Natural killer cell treated with Interleukin-12 subunit alpha and Interleukin-12 subunit beta and Interleukin-15 and Interleukin-18, amount 100 ng/mL, for 72 hours (primary cell): ENCODE data around the gene CILP2. TPM values are rescaled to one million over a fixed set of nuclear protein-coding genes. Genes with fewer than 3 reads are reported as not detected.

Experiments
- ATAC-seq, 2 donors: fragments of 150-1000 bp; cut with Tn5 transposase in 1 of 2; sonication (Bioruptor Pico), chemical (Tn5 transposase) in 1 of 2; 2 replicates each; pipeline ENCODE4 v1.10.0; 2021
- DNase-seq: peaks from one replicate; pipeline ENCODE4 v3.0.0; 2022; ENCODE audit warnings: low spot score
- H3K27ac Mint-ChIP-seq, 2 donors: 1 replicate in 1 of 2; 2 replicates in 1 of 2; pipeline ENCODE4 v1.8.0; 2022; ENCODE audit warnings: mixed read lengths in 2 of 2, mild to moderate bottlenecking in 1 of 2, moderate library complexity in 1 of 2
- H3K27me3 Mint-ChIP-seq, 2 donors: 1 replicate in 1 of 2; 2 replicates in 1 of 2; pipeline ENCODE4 v1.8.0; 2022; ENCODE audit warnings: mixed read lengths in 2 of 2
- H3K36me3 Mint-ChIP-seq: one replicate; pipeline ENCODE4 v1.8.0; 2022; ENCODE audit warnings: mixed read lengths
- H3K4me1 Mint-ChIP-seq, 2 donors: 1 replicate in 1 of 2; 2 replicates in 1 of 2; pipeline ENCODE4 v1.8.0; 2022; ENCODE audit warnings: low read depth in 2 of 2, mixed read lengths in 2 of 2, mild to moderate bottlenecking in 1 of 2
- H3K4me3 Mint-ChIP-seq: one replicate; pipeline ENCODE4 v1.8.0; 2022; ENCODE audit warnings: mixed read lengths
- H3K9me3 Mint-ChIP-seq: 2 replicates; pipeline ENCODE4 v1.8.0; 2022; ENCODE audit warnings: mixed read lengths
- total RNA-seq, 2 donors: library from RNA; stranded (reverse); gene quantifications; one replicate each; pipeline ENCODE4 v1.2.3, GENCODE V29; 2022

The CILP2 gene
- total RNA-seq, 2 donors from 2014 or later = 0.21 to 0.42 TPM

DNA sequence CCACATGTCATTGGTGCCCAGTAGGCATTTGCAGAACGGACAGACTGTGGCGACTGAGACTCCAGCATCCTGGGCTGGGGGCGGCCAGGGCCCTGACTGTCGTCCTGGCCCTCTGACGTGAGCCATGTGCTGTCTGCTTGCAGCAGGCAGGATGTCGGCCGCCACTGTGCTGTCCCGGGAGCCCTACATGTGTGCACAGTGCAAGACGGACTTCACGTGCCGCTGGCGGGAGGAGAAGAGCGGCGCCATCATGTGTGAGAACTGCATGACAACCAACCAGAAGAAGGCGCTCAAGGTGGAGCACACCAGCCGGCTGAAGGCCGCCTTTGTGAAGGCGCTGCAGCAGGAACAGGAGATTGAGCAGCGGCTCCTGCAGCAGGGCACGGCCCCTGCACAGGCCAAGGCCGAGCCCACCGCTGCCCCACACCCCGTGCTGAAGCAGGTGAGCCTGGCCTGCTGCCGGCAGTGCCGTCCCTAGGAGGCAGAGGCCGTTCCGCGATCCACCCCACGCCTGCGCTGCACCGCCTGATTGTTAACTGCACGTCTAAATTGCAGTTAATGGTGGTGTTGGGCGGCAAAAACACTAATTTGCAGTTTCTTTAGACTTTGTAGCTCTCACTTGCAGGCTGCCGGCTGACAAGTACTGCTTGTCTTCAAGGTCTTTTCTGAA is 37.0 kb upstream of the CILP2 start:
- DNase-seq (no peak), ATAC-seq (no peak)
- H3K4me1 Mint-ChIP-seq = peaks cover 0 to 10% of the 10 kb centered on the region in 2 donors
- no peak overlapping the region for H3K27ac Mint-ChIP-seq
- H3K4me3 Mint-ChIP-seq = no peak overlapping the region
- peaks cover 9% of the 10 kb centered on the region for H3K36me3 Mint-ChIP-seq
- no peaks in the 10 kb centered on the region for H3K27me3 Mint-ChIP-seq
- H3K9me3 Mint-ChIP-seq = no peaks in the 10 kb centered on the region

DNA sequence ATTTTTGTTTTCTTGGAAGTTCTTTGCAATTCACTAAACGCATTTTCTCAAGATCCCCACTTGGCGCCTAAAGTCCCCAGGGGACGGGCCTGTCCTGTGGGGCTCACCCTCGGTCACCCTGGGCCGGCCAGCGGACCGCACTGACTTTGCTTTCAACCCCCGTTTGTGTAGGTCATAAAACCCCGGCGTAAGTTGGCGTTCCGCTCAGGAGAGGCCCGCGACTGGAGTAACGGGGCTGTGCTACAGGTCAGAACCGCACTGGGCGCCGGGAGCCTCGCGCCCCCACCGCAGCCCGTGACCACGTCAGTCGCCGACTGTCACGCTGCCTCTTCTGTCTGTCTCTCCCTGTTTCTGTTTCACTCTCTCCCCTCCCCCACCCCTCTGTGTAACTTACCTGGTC is 36.3 kb upstream of the CILP2 start:
- peaks cover 9% of the 10 kb centered on the region for H3K36me3 Mint-ChIP-seq
- no peak for DNase-seq

DNA sequence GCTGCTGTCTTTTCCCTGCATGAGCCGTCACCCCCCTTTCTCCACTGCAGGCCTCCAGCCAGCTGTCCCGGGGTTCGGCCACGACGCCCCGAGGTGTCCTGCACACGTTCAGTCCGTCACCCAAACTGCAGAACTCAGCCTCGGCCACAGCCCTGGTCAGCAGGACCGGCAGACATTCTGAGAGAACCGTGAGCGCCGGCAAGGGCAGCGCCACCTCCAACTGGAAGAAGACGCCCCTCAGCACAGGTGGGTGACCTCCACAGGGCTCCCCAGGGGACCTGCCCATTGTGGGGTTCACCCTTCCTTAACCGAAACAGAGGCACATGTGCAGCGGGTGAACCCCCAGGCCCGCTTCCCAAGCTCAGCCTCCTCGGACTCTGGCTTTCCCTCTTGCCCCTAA is 35.8 kb upstream of the CILP2 start:
- no peaks in the 10 kb centered on the region for H3K9me3 Mint-ChIP-seq
- H3K27ac Mint-ChIP-seq = no peak overlapping the region
- H3K4me1 Mint-ChIP-seq = peaks cover 0 to 1% of the 10 kb centered on the region in 2 donors
- DNase-seq = no peak
- ATAC-seq = no peak
- no peaks in the 10 kb centered on the region for H3K27me3 Mint-ChIP-seq
- peaks cover 9% of the 10 kb centered on the region for H3K36me3 Mint-ChIP-seq
- no peak overlapping the region for H3K4me3 Mint-ChIP-seq

More for the DNA sequence above, 36.3 kb upstream of the CILP2 start:
- no peak overlapping the region for H3K27ac Mint-ChIP-seq
- peaks cover 0 to 6% of the 10 kb centered on the region in 2 donors for H3K4me1 Mint-ChIP-seq
- H3K9me3 Mint-ChIP-seq = no peaks in the 10 kb centered on the region
- no peaks in the 10 kb centered on the region for H3K27me3 Mint-ChIP-seq
- H3K4me3 Mint-ChIP-seq = no peak overlapping the region
- ATAC-seq = no peak

DNA sequence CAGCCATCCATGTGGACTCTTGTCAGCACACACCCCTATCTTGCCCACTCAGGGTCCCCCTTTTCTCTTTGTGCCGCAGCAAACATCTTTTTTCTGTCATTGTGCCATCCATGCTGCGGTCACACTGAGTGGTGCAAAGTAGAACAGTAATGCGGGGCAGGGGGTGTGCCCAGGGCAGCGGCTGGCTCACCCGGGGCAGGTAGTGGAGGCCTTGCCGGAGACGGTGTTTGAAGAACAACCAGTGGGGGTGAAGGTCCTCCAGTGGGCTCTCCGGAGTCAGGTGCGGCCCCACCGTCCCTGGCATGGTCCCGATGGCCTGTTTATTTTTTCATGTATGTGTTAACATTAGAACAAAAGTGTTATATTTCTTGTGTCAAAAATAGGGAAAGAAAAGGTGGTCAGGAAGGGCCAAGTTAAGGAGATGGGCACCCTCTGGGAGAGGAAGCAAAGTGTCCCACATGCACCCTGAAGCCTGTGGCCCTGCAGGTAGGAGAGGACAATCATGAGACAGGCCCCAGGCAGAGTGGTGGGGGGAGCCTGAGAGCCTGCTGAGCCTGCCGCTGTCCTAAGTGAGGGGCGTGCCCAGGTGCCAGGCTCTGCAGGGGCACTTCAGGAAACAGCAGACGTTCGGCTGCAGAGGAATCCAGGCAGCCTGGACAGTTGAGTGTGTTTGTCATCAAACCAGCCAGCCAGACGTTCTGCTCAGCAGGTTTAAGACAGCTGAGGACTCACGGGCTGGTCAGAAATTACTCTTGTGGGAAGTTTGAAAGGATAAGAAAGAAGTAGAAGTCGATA is 35.1 kb upstream of the CILP2 start:
- no peaks in the 10 kb centered on the region for H3K4me1 Mint-ChIP-seq
- DNase-seq (no peak), ATAC-seq (no peak)
- no peaks in the 10 kb centered on the region for H3K27me3 Mint-ChIP-seq
- no peaks in the 10 kb centered on the region for H3K9me3 Mint-ChIP-seq
- peak overlapping the region in 1 of 2 donors; percentile 60 for H3K27ac Mint-ChIP-seq
- no peak overlapping the region for H3K4me3 Mint-ChIP-seq
- peaks cover 9% of the 10 kb centered on the region for H3K36me3 Mint-ChIP-seq

DNA sequence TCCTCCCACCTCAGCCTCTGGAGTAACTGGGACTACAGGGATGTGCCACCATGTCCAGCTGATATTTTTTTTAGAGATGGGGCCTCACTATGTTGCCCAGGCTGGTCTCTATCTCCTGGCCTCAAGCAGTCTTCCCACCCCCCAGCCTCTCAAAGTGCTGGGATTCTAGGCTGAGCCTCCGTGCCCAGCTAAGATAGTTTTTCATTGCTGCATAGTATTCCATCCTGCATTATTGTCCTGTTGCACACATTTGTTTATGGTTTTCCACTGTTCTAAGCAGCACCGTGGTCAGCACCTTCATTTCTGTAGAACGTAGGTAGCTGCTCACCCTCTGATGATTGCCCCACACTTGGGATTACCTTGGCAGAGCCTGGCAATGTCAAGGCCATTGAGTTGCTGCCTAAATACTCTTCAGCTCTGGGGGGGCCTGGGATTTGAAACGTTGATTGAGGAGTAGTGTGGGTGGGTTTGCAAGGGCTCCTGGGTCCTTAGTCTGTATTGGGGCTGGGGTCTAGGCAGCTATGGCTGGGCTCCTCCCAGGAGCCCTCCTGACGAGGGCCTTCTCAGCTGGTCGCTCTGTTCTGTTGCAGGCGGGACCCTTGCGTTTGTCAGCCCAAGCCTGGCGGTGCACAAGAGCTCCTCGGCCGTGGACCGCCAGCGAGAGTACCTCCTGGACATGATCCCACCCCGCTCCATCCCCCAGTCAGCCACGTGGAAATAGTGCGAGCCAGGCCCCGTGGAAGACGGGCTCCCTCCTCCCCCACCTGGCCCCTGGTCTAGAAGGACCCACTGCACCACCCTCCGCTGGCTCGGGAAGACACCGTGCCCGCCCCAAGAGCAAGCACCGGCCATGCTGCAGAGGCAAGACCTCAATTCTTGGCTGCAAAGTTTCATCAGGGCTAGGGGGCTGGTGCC is 33.1 kb upstream of the CILP2 start:
- H3K27ac Mint-ChIP-seq = no peak overlapping the region
- H3K4me3 Mint-ChIP-seq = no peak overlapping the region
- no peak for ATAC-seq
- no peaks in the 10 kb centered on the region for H3K9me3 Mint-ChIP-seq
- no peaks in the 10 kb centered on the region for H3K4me1 Mint-ChIP-seq
- peaks cover 9% of the 10 kb centered on the region for H3K36me3 Mint-ChIP-seq
- no peak for DNase-seq
- H3K27me3 Mint-ChIP-seq = no peaks in the 10 kb centered on the region

DNA sequence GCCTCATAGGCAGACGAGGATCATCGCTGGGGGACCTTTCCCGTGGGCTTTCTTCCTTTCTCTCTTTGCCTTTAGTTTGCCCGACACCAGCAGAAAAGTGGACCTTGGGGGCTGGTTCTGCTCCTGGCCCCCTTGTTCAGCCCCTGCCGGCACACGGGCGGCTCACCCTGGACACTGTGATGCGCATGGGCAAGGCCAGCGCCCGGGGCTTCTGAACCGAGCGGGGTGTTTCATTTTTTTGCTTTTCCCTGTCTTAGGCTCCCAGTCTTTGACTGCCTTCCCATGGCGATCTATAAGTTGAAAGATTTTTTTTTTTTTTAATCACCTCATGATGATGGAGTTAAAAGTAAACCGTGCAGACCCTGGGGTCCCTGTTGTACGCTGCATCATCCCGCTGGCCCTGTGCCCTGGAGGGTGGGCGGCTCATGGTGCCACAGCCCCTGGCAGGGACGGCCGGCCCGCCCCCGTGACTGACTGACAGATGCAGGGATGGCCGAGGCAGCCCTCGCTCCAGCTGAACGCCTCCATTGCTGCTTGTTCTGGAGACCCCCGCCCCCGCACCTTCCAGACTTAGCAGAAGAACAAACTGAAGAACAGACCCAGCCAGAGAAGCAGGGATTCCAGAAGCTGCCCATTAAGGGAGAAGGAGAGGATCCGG is 32.3 kb upstream of the CILP2 start:
- ATAC-seq = no peak
- H3K4me1 Mint-ChIP-seq = no peaks in the 10 kb centered on the region
- H3K27ac Mint-ChIP-seq = no peak overlapping the region

DNA sequence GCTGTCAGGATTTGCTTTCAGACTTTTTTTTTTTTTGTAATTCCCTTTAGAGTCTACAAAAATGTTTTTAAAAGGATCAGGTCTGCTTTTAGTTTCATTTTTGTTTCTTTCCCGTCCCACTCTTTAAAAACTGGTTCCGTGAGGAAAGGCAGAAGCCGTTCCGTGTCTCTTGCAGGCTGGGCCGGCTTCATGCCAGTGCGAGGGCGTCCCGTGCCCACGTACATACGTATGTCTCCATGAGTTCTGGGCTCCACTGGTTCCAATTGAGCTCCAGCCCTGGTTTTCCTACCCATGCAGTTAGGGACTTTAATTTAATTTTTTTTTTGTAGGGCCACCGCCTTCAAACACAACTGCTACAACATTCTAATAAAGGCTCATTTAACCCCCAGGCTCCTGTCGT is 31.5 kb upstream of the CILP2 start:
- H3K27ac Mint-ChIP-seq = peak overlapping the region in 1 of 2 donors; percentile 27
- H3K4me1 Mint-ChIP-seq = no peaks in the 10 kb centered on the region
- no peak overlapping the region for H3K4me3 Mint-ChIP-seq
- no peak for DNase-seq
- no peaks in the 10 kb centered on the region for H3K9me3 Mint-ChIP-seq
- ATAC-seq = no peak
- H3K36me3 Mint-ChIP-seq = peaks cover 9% of the 10 kb centered on the region
- no peaks in the 10 kb centered on the region for H3K27me3 Mint-ChIP-seq

More for the DNA sequence above, 32.3 kb upstream of the CILP2 start:
- Mint-ChIP-seq H3K9me3 (no peaks in the 10 kb centered on the region), H3K36me3 (peaks cover 9% of the 10 kb centered on the region), H3K4me3 (no peak overlapping the region), H3K27me3 (no peaks in the 10 kb centered on the region)
- no peak for DNase-seq

DNA sequence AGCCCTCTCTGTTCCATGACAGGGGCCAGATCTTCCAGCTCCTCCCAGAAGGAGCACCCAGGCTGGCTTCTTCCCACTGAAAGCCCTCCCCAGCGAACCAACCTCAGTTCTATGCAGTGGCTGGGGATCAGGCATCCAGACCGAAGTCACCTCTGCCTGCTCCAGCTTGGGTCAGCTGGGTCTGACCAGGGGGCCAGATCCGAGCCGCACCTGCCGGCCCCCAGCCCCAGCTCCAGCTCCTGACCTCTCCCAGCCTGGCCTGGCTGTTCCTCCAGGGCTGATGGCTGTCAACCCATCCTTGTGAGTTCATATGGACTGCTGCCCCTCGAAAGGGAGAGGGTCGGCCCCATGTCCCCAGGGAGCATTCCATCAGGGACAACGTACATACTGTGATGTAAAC is 30.7 kb upstream of the CILP2 start:
- H3K27ac Mint-ChIP-seq = peak overlapping the region in 1 of 2 donors; percentile 47
- H3K4me3 Mint-ChIP-seq = no peak overlapping the region
- no peak for DNase-seq
- H3K36me3 Mint-ChIP-seq = peaks cover 9% of the 10 kb centered on the region
- peaks cover 0 to 2% of the 10 kb centered on the region in 2 donors for H3K4me1 Mint-ChIP-seq
- no peaks in the 10 kb centered on the region for H3K27me3 Mint-ChIP-seq
- no peak for ATAC-seq
- H3K9me3 Mint-ChIP-seq = no peaks in the 10 kb centered on the region

DNA sequence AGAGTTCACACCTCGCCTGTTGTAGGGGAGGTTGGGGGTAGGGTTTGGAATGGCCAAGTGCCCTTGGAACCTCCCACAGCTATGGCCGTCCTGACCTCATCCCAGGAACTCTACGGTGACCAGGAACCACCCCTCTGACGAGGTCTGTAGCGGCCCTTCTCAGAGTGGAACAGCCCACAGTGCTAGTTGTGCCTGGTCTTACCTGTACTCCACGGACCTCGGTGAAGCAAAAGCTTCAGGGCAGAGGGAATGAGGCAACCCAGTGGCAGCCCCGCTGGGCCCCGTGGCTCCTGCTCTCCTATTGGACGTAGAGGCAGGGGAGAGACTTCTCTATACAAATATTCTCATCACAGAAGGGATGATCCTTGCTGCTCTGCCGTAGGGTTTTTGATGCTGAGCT is 29.8 kb upstream of the CILP2 start:
- no peak overlapping the region for H3K27ac Mint-ChIP-seq
- no peak overlapping the region for H3K4me3 Mint-ChIP-seq
- peaks cover 4% of the 10 kb centered on the region for H3K36me3 Mint-ChIP-seq
- H3K27me3 Mint-ChIP-seq = no peaks in the 10 kb centered on the region
- peaks cover 0 to 3% of the 10 kb centered on the region in 2 donors for H3K4me1 Mint-ChIP-seq
- no peaks in the 10 kb centered on the region for H3K9me3 Mint-ChIP-seq
- ATAC-seq (peak in 1 of 2 donors; percentile 29), DNase-seq (no peak)

DNA sequence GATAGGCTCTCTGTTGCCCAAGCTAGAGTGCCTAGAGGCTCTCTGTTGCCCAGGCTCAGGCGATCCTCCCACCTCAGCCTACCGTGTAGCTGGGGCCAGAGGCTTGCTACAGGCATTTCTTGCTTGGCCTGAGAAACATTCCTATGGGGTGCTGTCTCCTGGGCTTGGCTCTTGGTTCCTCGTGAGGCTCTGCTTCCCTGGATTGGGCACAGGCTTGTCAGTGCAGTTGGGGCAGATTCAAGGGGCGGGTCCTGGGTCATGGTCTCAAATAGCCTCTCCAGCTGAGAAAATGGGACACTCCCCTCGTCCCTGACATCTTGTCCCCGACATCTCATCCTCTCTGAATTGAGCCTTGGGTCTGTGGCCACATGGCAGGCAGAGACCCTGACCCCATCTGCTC is 27.6 kb upstream of the CILP2 start:
- Mint-ChIP-seq H3K36me3 (no peaks in the 10 kb centered on the region), H3K9me3 (no peaks in the 10 kb centered on the region), H3K27ac (no peak overlapping the region), H3K4me3 (no peak overlapping the region), H3K4me1 (peaks cover 0 to 3% of the 10 kb centered on the region in 2 donors), H3K27me3 (no peaks in the 10 kb centered on the region)
- DNase-seq = no peak
- peak in 1 of 2 donors; percentile 29 for ATAC-seq

DNA sequence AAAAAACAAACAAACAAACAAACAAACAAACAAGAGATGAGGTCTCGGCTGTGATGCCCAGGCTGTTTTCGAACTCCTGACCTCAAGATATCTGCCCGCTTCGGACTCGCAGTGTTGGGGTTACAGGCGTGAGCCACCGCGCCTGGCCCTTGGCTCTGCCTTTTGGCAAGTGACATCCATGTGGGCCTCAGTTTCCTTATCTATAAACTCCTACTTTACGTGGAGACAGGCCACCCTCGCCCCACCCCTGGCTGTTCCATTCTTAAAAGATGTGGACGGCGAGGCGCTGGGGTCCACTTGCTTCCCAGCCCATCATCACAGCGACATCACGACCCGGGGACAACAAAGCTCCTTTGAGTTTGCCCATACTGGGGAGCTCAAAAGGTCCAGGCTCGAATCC is 24.4 kb upstream of the CILP2 start:
- H3K9me3 Mint-ChIP-seq = no peaks in the 10 kb centered on the region
- DNase-seq = no peak
- peaks cover 0 to 8% of the 10 kb centered on the region in 2 donors for H3K4me1 Mint-ChIP-seq
- no peak overlapping the region for H3K27ac Mint-ChIP-seq
- H3K27me3 Mint-ChIP-seq = no peaks in the 10 kb centered on the region
- no peak overlapping the region for H3K4me3 Mint-ChIP-seq
- H3K36me3 Mint-ChIP-seq = no peaks in the 10 kb centered on the region
- no peak for ATAC-seq

DNA sequence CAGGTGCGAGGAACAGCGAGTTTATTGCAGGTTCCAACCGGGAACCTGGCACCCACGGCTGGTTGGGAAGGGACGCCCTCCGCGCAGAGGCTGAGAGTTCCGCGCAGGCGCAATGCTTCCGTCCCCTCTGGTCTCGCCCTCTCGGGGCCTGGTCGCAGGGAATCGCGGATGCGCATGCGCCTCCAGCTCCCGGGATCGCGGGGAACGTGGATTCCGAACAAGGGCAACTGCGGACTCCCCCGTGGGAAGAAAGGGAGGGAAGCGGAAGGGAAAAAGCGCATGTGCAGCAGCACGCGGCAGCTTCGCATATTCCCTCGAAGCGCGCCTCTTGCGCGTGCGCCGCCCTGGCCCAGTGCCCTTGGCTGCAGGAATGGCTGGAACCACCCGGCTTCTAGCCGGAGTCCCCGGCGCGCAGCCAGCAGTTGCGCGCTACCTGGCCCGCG is 23.8 kb upstream of the CILP2 start:
- Mint-ChIP-seq H3K27ac (no peak overlapping the region), H3K4me3 (no peak overlapping the region), H3K36me3 (no peaks in the 10 kb centered on the region), H3K9me3 (no peaks in the 10 kb centered on the region), H3K4me1 (peaks cover 1 to 10% of the 10 kb centered on the region in 2 donors), H3K27me3 (no peaks in the 10 kb centered on the region)
- ATAC-seq (no peak), DNase-seq (no peak)

DNA sequence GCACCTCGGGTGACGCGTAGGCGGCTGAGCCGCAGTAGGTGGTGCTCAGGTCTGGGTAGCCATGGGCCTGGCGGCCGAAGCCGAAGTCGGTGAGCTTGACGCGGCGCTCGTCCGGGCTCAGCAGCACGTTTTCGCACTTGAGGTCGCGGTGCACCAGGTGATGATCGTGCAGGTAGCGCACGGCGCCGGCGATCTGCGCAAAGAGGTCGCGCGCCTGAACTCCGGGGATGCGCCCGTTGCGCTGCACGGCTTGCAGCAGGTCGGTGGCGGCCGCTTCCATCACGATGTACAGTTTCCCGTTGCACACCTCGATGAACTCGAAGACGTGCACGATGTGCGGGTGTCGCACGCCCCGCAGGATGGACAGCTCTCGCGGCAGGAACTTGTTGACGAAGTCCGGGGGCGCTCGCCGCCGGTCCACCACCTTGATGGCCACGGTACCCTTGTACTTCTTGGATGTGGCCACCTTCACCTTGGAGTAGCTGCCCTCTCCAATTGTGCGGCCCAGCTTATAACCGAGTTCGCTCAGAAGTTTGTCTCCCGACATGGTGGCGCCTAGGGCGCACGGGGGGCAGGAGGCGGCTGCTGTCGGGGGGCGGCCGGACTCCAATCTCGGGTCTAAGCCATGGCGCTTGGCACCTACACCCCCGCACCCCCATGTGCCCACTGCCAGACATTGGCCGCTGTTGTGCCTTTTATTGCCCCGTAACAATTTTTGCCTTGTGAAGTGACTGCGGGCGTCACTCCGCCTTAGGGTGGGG is 23.0 kb upstream of the CILP2 start, which contains the start of gene TSSK6:
Gene TSSK6, minus strand, starts transcription at position 668 of the 761 bp plus-strand sequence. Its CDS starts 121 bp downstream, at position 547.
- no peaks in the 10 kb centered on the region for H3K36me3 Mint-ChIP-seq
- H3K27ac Mint-ChIP-seq = peak within 1 kb of the TSS; percentile 84 to 92
- H3K4me1 Mint-ChIP-seq = peaks cover 8 to 14% of the 10 kb centered on the region in 2 donors

More for the DNA sequence above, 23.0 kb upstream of the CILP2 start, which contains the start of gene TSSK6:
- ATAC-seq (no peak), DNase-seq (no peak)
- Mint-ChIP-seq H3K27me3 (no peaks in the 10 kb centered on the region), H3K9me3 (no peaks in the 10 kb centered on the region), H3K4me3 (peak within 1 kb of the TSS; percentile 93)
